Measurements from ENCODE around the gene PRSS12. TPM values are rescaled to one million over a fixed set of nuclear protein-coding genes. Genes with fewer than 3 reads are reported as not detected.

The PRSS12 gene
- total RNA-seq, 1 donor from 2014 or later: 8.5 TPM

GRCh38 chr4:118381902-118382301, 29.1 kb upstream of the PRSS12 start:
- Histone ChIP-seq H3K27ac (no peak overlapping the region), H3K4me3 (no peak overlapping the region), H3K9me3 (peaks cover 9% of the 10 kb centered on the region), H3K27me3 (ENCODE audit: low read depth) (peaks cover 5% of the 10 kb centered on the region), H3K36me3 (no peaks in the 10 kb centered on the region), H3K4me1 (no peaks in the 10 kb centered on the region)
- ATAC-seq (no peak), DNase-seq (no peak)
- intact Hi-C loops (cut with DNase I): no loop called here
- TF ChIP-seq CTCF (IDR thresholded peaks at IDR 0.05): no peak

GRCh38 chr4:118373614-118374255, 20.9 kb upstream of the PRSS12 start:
- DNase-seq: no peak
- intact Hi-C loops (cut with DNase I): no loop called here
- Histone ChIP-seq H3K4me1 (no peaks in the 10 kb centered on the region), H3K27ac (no peak overlapping the region), H3K27me3 (ENCODE audit: low read depth) (no peaks in the 10 kb centered on the region), H3K36me3 (no peaks in the 10 kb centered on the region), H3K4me3 (no peak overlapping the region), H3K9me3 (no peaks in the 10 kb centered on the region)
- ATAC-seq: no peak
- TF ChIP-seq CTCF (IDR thresholded peaks at IDR 0.05): no peak

GRCh38 chr4:118372251-118372650, 19.4 kb upstream of the PRSS12 start:
- Histone ChIP-seq H3K9me3 (no peaks in the 10 kb centered on the region), H3K4me3 (no peak overlapping the region), H3K27me3 (ENCODE audit: low read depth) (no peaks in the 10 kb centered on the region), H3K27ac (no peak overlapping the region), H3K4me1 (no peaks in the 10 kb centered on the region), H3K36me3 (no peaks in the 10 kb centered on the region)
- intact Hi-C loops (cut with DNase I): no loop called here
- ATAC-seq (no peak), DNase-seq (no peak)
- TF ChIP-seq CTCF (IDR thresholded peaks at IDR 0.05): no peak

- H3K4me3 ChIP-seq: no peak overlapping the region
- TF ChIP-seq CTCF (IDR thresholded peaks at IDR 0.05): no peak
- intact Hi-C loops (cut with DNase I): no loop called here
- ATAC-seq: no peak
- H3K36me3 ChIP-seq: no peaks in the 10 kb centered on the region
- DNase-seq: no peak
- no peaks in the 10 kb centered on the region for H3K4me1 ChIP-seq
- no peaks in the 10 kb centered on the region for H3K27me3 ChIP-seq (ENCODE audit: low read depth)
- no peaks in the 10 kb centered on the region for H3K9me3 ChIP-seq
- no peak overlapping the region for H3K27ac ChIP-seq
These were observed 16.4 kb upstream of the PRSS12 start for GRCh38 chr4:118369231-118369630.

- TF ChIP-seq CTCF (IDR thresholded peaks at IDR 0.05): no peak
- Histone ChIP-seq H3K27ac (no peak overlapping the region), H3K36me3 (no peaks in the 10 kb centered on the region), H3K4me1 (no peaks in the 10 kb centered on the region), H3K4me3 (no peak overlapping the region), H3K27me3 (ENCODE audit: low read depth) (no peaks in the 10 kb centered on the region), H3K9me3 (no peaks in the 10 kb centered on the region)
- ATAC-seq: peak; percentile 85 to 92
- DNase-seq: no peak
- intact Hi-C loops (cut with DNase I): no loop called here
These were observed 15.1 kb upstream of the PRSS12 start for GRCh38 chr4:118367872-118368271.

All from lower lobe of right lung (tissue), 2 donors.